Astrocyte (in vitro differentiated cells and primary cell): ENCODE measurements around the gene MSLN.

ENCODE experiments used
- EZH2 ChIP-seq: IDR thresholded peaks from 2 replicates; pipeline ENCODE4 v1.6.1; 2012; ENCODE audit warnings: mild to moderate bottlenecking, low read length, inconsistent platforms; ENCODE audit not compliant: insufficient read depth
- TF ChIP-seq, protein P1 (sequence below): IDR thresholded peaks from 2 replicates; pipeline ENCODE4 v1.5.1; 2011; ENCODE audit warnings: low read depth, mild to moderate bottlenecking, inconsistent platforms, low read length, moderate library complexity; ENCODE audit not compliant: insufficient read depth

DNA sequence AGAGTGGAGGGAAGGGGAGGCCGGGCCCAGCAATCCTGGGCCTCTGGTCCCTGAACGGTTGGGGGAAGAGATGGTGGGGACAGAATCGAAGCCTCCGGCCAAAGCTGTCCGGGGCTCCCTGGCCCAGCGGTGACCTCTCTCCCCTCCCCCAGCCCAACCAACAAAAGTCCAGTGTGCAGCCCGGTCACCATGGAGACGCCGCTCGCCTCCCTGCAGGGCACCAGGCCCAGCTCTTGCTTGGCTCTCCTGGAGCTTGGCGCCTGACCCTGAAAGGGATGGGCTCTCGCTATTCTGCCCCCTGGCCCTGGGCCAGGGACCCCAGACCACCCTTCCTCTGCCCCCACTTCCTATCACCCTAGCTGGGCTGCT, 44.4 kb upstream of the MSLN start:
- no peak for TF ChIP-seq EZH2
- TF ChIP-seq, protein P1, sequence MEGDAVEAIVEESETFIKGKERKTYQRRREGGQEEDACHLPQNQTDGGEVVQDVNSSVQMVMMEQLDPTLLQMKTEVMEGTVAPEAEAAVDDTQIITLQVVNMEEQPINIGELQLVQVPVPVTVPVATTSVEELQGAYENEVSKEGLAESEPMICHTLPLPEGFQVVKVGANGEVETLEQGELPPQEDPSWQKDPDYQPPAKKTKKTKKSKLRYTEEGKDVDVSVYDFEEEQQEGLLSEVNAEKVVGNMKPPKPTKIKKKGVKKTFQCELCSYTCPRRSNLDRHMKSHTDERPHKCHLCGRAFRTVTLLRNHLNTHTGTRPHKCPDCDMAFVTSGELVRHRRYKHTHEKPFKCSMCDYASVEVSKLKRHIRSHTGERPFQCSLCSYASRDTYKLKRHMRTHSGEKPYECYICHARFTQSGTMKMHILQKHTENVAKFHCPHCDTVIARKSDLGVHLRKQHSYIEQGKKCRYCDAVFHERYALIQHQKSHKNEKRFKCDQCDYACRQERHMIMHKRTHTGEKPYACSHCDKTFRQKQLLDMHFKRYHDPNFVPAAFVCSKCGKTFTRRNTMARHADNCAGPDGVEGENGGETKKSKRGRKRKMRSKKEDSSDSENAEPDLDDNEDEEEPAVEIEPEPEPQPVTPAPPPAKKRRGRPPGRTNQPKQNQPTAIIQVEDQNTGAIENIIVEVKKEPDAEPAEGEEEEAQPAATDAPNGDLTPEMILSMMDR: no peak
